HEK293T (cell line): ENCODE data around the gene TPK1.

Experiments used
- BHLHE40 ChIP-seq: fragments of 450-650 bp; IDR thresholded peaks from 2 replicates; pipeline ENCODE4 v1.6.1; 2016; ENCODE audit warnings: mild to moderate bottlenecking, moderate library complexity, borderline replicate concordance
- ELF4 ChIP-seq: fragments of 450-650 bp; IDR thresholded peaks from 2 replicates; pipeline ENCODE4 v1.6.1; 2017; ENCODE audit warnings: antibody characterized with exemption
- FOXA1 ChIP-seq: fragments of 450-650 bp; IDR thresholded peaks from 2 replicates; pipeline ENCODE4 v1.6.1; 2016; ENCODE audit warnings: mild to moderate bottlenecking
- FOXK2 ChIP-seq: fragments of 450-650 bp; IDR thresholded peaks from 2 replicates; pipeline ENCODE4 v1.6.1; 2016; ENCODE audit warnings: mild to moderate bottlenecking
- PKNOX1 ChIP-seq: fragments of 450-650 bp; IDR thresholded peaks from 2 replicates; pipeline ENCODE4 v1.6.1; 2016
- SUZ12 ChIP-seq: fragments of 450-650 bp; IDR thresholded peaks from 2 replicates; pipeline ENCODE4 v1.6.1; 2016; ENCODE audit warnings: mild to moderate bottlenecking
- TARDBP ChIP-seq: fragments of 450-650 bp; IDR thresholded peaks from 2 replicates; pipeline ENCODE4 v1.6.1; 2016

GRCh38 chr7:144546782-144547181 lies 289.1 kb downstream of the TPK1 start:
- no peak for TF ChIP-seq FOXA1
- no peak for TF ChIP-seq TARDBP
- no peak for TF ChIP-seq BHLHE40
- TF ChIP-seq ELF4, result no peak
- no peak for TF ChIP-seq SUZ12
- no peak for TF ChIP-seq FOXK2
- TF ChIP-seq PKNOX1, result no peak
